22Rv1 (cell line): ENCODE results near the gene PPP6R3.
"Not testable (repeated sequence)": the region's sequence is repeated elsewhere in the genome, so short reads cannot be mapped to it uniquely, and the experiment has no call there.

ENCODE experiments used
- H3K27ac ChIP-seq: fragments of 450-650 bp; 2 replicates; pipeline ENCODE4 v1.5.1; 2017
- CTCF ChIP-seq: fragments of 450-650 bp; IDR thresholded peaks from 2 replicates; pipeline ENCODE4 v1.5.1; 2017; ENCODE audit warnings: mild to moderate bottlenecking
- ZFX ChIP-seq: fragments of 450-650 bp; IDR thresholded peaks from 2 replicates; pipeline ENCODE4 v1.6.1; 2017; ENCODE audit warnings: antibody characterized with exemption, borderline replicate concordance

Gene PPP6R3

DNA sequence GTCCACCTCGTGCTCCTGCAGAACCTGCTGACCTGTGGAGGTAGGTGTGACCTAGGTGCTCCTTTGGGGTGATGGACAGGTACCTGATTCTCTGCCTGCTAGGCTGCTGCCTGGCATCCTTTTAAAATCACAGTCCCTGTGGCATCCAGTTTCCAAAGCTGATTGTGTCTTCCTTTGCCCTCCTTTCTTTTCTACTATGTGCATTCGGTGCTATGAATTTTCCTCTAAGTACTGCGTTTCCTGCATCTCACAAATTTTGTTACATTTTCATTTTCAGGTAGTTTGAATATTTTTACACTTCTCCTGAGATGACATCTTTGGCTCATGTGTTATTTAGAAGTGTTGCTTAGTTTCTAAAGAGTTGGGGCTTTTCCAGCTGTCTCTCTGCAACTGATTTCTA, 30.9 kb upstream of the PPP6R3 start:
- no peak for TF ChIP-seq ZFX
- no peak for TF ChIP-seq CTCF

GRCh38 chr11:68430384-68430783, 30.2 kb upstream of the PPP6R3 start:
- H3K27ac ChIP-seq = no peak overlapping the region
- TF ChIP-seq ZFX (no peak), CTCF (no peak)

More for the DNA sequence above, 30.9 kb upstream of the PPP6R3 start:
- no peak overlapping the region for H3K27ac ChIP-seq

DNA sequence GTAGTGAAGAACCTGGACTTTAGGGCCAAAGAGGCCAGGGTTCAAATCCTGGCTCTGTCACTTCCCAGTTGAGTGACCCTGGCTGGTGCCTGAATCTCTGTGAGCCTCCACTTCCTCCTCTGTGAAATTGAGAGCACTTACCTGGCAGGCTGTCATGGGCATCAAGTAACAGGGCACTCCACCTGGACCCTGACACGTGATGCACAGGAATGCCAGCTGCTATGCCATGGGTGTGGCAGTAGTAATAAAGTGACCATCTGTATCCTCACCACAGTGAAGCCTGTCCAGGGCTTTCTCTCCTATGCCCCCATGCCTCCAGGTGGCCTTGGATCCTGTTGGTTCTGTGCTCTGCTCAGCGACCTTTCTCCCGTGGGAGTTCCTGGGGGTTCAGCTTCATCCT, 29.8 kb upstream of the PPP6R3 start:
- no peak for TF ChIP-seq CTCF
- no peak for TF ChIP-seq ZFX

GRCh38 chr11:68431984-68432645, 28.4 kb upstream of the PPP6R3 start:
- TF ChIP-seq CTCF = no peak
- TF ChIP-seq ZFX = no peak
- H3K27ac ChIP-seq = no peak overlapping the region

More for the DNA sequence above, 29.8 kb upstream of the PPP6R3 start:
- H3K27ac ChIP-seq = no peak overlapping the region

GRCh38 chr11:68432874-68433273, 27.7 kb upstream of the PPP6R3 start:
- H3K27ac ChIP-seq = no peak overlapping the region
- TF ChIP-seq CTCF = no peak
- no peak for TF ChIP-seq ZFX

- TF ChIP-seq CTCF = no peak
- no peak for TF ChIP-seq ZFX
- no peak overlapping the region for H3K27ac ChIP-seq
Observed at GRCh38 chr11:68433541-68433940, 27.0 kb upstream of the PPP6R3 start.

DNA sequence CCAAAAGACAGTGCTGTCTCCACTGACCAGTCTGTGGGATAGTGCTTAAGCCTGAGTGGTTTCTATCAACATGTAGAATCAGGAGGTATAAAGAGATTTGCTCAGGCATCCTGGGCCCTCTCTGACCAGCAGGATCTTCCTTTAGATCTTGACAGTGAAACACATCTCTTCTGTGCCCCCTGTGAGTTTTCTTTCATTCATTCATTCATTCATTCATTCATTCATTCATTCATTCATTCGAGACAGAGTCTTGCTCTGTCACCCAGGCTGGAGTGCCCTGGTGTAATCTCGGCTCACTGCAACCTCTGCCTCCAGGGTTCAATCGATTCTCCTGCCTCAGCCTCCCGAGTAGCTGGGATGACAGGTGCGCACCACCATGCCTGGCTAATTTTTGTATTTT, 26.4 kb upstream of the PPP6R3 start:
- H3K27ac ChIP-seq = not testable (repeated sequence)
